Subcutaneous abdominal adipose tissue (tissue), 5 donors: Measurements from ENCODE around the gene FOXM1.

Experiments
- H3K27ac ChIP-seq: one replicate; pipeline ENCODE4 v1.7.0; 2013; ENCODE audit warnings: low read depth, mild to moderate bottlenecking, inconsistent platforms, low read length, moderate library complexity
- H3K27me3 ChIP-seq, 5 donors: one replicate each; pipeline ENCODE4 v1.7.0; 2013; ENCODE audit warnings: low read length in 5 of 5, inconsistent platforms in 1 of 5; ENCODE audit not compliant: control insufficient read depth in 5 of 5, insufficient read depth in 4 of 5
- H3K36me3 ChIP-seq, 5 donors: one replicate each; pipeline ENCODE4 v1.7.0; 2013; ENCODE audit warnings: low read length in 5 of 5; ENCODE audit not compliant: control insufficient read depth in 5 of 5, insufficient read depth in 5 of 5
- H3K4me1 ChIP-seq, 5 donors: one replicate each; pipeline ENCODE4 v1.7.0; 2013; ENCODE audit warnings: low read length in 5 of 5, mild to moderate bottlenecking in 3 of 5, moderate library complexity in 1 of 5; ENCODE audit not compliant: control insufficient read depth in 5 of 5, insufficient read depth in 5 of 5
- H3K4me3 ChIP-seq, 5 donors: one replicate each; pipeline ENCODE4 v1.7.0; 2013; ENCODE audit warnings: low read length in 5 of 5, low read depth in 1 of 5
- H3K9ac ChIP-seq, 5 donors: one replicate each; pipeline ENCODE4 v1.7.0; 2013; ENCODE audit warnings: low read length in 5 of 5, mild to moderate bottlenecking in 4 of 5, moderate library complexity in 3 of 5
- H3K9me3 ChIP-seq, 5 donors: one replicate each; pipeline ENCODE4 v1.7.0; 2013; ENCODE audit warnings: low read length in 5 of 5; ENCODE audit not compliant: control insufficient read depth in 5 of 5
- donor health status: healthy.
- donor health status: healthy.
- donor health status: healthy.
- donor health status: healthy.
- donor health status: healthy.

Gene FOXM1

GRCh38 chr12:2812290-2813213 is 64.4 kb downstream of the FOXM1 start, which contains the start of gene ITFG2:
TSS of gene ITFG2 (plus strand) at chr12:2812668. CDS start at chr12:2812761, 93 bp downstream.
- H3K4me3 ChIP-seq: peak within 1 kb of the TSS; percentile 77 to 99 (median 91)
- peaks cover 7 to 27% (median 22%) of the 10 kb centered on the region in 5 donors for H3K4me1 ChIP-seq
- peak within 1 kb of the TSS; percentile 94 for H3K27ac ChIP-seq
- no peaks in the 10 kb centered on the region for H3K27me3 ChIP-seq
- H3K9ac ChIP-seq: peak within 1 kb of the TSS; percentile 65 to 88 (median 84)
- H3K9me3 ChIP-seq: no peaks in the 10 kb centered on the region
- peaks cover 0 to 16% (median 6%) of the 10 kb centered on the region in 5 donors for H3K36me3 ChIP-seq

GRCh38 chr12:2811801-2812200 is 65.2 kb downstream of the FOXM1 start:
- H3K27ac ChIP-seq: peak overlapping the region; percentile 94
- H3K4me3 ChIP-seq: peak overlapping the region; percentile 77 to 99 (median 91)
- peaks cover 0 to 9% (median 0%) of the 10 kb centered on the region in 5 donors for H3K36me3 ChIP-seq
- H3K27me3 ChIP-seq: no peaks in the 10 kb centered on the region
- peaks cover 7 to 27% (median 22%) of the 10 kb centered on the region in 5 donors for H3K4me1 ChIP-seq
- H3K9me3 ChIP-seq: no peaks in the 10 kb centered on the region
- peak overlapping the region in 2 of 5 donors; percentile 75 to 84 for H3K9ac ChIP-seq
